ENCODE data around the gene BMP7.
"Not testable (repeated sequence)": the region's sequence is repeated elsewhere in the genome, so short reads cannot be mapped to it uniquely, and the experiment has no call there.

Gene BMP7

DNA sequence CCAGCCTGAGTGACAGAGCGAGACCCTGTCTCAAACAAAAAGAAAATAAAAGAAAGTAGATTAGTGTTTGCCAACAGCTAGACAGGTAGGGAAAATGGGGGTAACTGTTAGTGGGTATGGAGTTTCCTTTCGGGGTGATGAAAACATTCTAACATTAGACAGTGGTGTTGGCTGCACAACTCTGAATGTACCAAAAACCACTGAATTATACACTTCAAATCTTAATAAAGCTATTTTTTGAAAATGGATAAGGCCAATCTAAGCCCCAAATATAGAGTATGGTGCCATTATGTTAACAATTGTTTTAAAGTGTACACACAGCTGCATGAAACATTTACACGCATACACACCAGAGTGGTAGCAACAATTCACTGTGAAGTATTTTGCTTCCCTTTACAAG, 57.0 kb downstream of the BMP7 start:
- DNase-seq: no peak

DNA sequence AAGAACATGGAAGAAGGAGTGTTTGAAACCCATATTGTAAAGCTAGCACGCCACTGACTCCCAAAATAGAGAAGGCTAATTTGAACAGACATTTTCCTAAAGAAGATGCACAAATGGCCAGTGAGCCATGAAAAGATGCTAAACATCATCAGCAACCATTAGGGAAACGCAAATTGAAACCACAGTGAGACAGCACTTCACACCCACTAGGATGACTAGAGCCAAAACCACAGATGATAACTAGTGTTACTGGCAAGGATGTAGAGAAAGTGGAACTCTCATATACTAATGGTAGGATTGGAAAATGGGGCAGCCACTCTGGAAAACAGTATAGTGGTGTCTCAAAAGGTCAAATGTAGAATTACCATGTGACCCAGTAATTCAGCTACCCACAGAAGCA, 58.2 kb downstream of the BMP7 start:
- DNase-seq: no peak

GRCh38 chr20:57207251-57207650, 59.2 kb downstream of the BMP7 start:
- no peak for DNase-seq

DNA sequence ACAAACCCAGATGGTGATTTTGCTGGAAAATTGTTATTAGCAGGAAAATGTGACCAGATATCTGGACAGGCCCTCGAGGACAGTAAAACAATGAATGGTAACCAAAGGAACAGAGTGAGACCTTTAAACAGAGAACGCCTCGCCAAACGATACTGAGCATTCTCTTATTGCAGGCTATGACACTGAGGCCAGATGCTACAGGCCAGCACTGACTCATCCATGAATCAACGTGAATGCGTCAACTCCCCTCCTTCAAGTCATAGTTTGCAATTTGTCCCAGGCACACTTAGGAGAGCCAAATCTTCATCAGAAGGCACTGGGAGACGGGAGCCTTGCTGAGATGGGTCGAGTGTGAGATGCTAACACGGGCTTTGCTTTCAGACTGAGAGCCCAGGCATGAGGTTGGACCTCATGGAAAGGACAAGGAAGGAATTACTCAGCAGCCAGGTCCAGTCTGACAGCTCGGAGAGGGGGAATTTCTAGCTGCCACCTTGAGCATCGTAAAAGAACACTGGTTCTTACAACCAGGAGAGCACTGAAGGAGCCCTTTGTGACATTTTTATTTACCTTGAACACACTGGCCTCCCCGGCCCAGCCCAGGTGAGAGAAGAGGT, 60.7 kb downstream of the BMP7 start:
- no peak for DNase-seq

DNA sequence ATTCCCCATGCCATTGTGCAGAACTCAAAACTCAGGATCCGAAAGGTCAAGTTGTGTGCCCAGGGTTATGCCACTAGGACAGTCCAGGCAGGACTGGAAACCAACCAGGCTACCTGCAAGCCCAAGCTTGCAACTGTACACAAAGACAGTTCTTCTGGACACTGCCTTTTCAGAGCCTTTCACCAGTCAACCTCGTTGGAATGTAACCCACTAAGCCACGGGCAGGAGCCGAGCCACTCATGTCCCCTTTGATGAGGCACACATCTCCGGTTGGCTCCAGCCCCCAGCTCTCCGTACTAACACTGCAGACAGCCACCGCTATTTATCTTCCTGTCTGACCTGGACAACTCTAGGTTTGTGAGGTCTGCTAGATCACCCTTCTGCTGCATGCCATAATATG, 62.5 kb downstream of the BMP7 start:
- DNase-seq: no peak

DNA sequence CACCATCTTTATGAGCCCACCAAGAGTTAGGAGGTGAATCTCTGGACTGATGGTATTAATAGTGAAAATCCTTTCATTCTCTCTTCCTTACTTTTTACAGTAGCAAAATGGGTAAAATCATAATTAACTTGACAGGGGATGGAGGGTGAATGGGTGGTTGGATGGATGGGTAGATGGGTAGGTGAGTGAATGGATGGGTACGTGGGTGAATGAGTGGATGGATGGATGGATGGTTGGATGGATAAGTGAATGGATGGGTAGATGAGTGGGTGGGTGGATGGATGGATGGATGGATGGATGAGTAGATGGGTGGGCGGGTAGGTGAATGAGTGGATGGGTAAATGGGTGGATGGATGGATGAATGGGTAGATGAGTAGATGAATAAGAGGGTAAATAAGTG, 63.2 kb downstream of the BMP7 start:
- no peak for DNase-seq

DNA sequence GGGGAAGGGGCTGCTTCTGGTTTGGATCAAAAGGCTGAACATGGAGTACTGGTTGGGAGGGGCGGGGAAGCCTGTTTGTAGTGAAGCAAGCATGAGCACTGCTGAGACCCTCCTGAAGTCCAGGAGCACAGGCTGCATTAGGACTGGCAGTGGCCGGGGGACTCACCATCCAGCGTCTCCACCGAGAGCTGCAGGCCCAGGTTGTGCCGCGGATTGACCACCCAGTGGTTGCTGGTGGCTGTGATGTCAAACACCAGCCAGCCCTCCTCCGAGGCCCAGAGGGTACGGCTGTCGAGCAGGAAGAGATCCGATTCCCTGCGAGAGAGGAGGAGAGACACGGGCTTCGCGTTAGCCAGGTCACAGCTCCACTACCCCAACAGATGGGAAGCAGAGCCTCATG, 64.1 kb downstream of the BMP7 start:
- no peak for DNase-seq

GRCh38 chr20:57200882-57201695, 65.4 kb downstream of the BMP7 start:
- DNase-seq: no peak

DNA sequence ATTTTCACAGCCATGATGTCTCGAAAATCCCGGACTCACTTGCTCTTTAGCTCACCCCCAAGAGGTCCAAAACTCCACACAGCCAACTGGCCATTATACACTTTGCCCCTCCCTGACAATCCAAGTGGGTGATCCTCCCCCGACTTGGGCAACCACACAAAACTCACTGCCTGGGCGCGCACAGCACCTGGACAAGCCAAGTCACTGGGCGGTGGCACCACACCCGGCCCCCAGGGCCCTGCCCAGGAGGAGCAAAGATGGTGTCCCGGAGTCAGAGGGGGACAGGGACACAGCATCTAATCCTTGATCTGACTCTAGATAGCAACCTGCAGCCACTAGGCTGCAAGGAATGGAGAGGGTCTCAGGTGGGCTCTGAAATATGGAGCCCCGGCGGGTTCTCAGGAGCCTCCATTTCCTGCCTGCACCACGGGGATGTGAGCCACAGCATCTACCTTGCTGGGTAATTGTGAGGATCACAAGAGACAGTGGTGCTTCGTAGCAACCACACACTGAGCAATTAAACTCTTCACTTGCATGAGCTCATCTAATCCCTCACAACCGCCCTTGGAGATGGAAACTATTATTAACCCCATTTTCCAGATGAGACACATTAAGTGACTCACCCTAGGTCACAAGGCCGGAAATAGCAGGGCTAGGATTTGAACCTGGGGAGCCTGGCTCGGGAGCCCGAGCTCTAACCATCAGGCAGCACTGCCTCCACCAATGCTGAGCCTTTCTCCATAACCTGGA, 66.6 kb downstream of the BMP7 start:
- DNase-seq: no peak

- DNase-seq: no peak
Observed at GRCh38 chr20:57198132-57199072, 68.0 kb downstream of the BMP7 start.

DNA sequence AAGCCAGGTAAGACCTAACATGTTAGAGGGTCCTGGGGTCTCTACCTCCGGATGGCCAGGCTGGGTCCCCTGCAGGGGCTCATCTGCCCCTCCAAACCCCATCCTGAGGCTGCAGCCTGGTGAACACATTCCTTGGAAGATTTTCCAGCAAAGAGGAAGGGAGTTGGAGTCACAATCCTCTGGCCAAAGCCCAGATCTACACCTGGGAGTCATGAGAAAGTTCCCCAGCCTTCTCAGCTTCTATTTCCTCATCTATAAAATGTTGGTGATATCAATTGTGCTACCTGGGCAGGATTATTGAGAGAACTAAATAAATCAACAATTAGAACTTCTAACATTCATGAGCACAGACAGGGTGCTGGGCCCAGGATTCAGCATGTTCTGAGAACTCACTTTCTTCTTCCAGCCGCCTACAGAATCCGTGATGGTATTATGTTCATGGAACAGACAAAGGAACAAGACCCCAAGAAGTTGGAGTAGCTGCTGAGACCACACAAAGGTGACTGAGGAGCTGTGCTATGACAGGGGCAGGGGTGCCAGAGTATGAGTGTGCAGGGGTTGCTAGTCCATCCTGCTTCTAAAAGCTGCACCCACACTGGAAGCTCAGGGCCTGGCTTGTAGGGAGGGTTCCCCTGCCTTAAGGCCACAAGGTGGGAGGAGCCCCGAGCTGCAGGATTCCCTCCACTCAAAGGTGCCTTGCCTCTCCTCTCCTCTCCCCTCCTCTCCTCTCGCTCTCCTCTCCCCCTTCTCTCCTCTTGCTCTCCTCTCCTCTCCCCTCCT, 68.9 kb downstream of the BMP7 start:
- no peak for DNase-seq

DNA sequence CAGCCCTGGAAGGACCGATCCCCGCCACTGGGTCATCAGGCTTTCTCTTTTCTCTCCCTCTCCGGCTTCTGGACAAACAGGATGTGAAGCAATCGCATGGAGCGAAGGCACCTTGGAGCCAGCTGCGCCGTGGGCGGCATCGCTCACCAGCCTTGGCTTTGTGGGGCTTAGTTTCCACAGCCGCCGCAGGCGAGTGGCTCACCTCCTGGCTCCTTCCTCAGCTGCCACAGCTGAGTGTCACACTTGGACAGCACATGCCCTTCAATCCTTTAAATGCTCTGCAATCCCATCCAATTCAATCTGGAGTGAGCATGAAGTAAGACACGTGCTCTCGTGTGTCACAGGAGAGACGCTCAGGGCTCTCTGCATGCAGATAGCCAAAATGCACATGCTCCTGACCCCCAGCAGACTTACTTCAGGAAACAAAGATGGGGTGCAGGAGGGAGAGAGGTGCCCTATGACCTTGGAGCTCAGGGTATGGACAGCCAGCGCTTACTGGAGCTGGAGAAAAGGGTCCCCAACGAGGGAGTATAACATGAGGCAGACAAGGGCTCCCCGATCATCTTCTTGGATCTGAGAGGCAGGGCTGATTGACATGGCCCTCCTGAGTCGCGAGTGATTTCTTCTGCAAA, 70.9 kb downstream of the BMP7 start:
- DNase-seq: no peak

GRCh38 chr20:57195023-57195422, 71.4 kb downstream of the BMP7 start:
- no peak for DNase-seq

GRCh38 chr20:57194154-57194553, 72.3 kb downstream of the BMP7 start:
- no peak for DNase-seq

DNA sequence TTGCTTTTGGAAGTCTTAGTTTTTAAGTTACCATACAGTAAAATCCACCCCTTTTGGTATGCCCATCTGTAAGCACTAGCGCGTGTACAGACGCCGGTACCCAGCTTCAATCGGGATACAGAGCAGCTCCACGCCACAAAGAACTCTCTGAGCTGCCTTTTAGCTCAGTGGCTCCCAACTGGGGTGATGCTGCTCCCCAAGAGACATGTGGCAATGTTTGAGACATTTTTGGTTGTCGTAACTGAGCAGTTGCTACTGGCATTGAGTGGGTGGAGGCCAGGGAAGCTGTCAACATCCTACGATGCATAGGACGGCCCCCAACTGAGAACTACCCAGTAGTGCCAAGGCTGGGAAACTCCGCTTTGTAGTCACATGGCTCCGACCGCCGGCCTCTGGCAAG, 73.3 kb downstream of the BMP7 start:
- no peak for DNase-seq

DNA sequence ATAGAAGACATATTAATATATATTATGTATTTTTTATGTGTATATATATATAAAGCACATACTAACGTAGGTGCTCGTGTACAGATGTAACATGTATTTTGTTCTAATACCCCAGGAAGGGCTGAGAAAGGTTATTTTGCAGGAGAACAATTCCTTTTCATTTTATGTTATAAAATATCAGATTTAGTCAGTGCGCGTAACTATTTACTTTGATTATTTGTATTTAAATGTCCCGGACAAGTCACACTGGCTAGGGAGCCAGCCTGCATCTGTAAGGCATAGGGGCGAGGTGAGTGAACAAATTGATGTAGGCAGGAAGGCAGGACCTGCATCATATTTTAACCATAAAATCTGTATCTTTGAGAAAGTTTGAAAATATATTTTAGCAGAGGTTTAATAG, 74.1 kb downstream of the BMP7 start:
- DNase-seq: no peak

DNA sequence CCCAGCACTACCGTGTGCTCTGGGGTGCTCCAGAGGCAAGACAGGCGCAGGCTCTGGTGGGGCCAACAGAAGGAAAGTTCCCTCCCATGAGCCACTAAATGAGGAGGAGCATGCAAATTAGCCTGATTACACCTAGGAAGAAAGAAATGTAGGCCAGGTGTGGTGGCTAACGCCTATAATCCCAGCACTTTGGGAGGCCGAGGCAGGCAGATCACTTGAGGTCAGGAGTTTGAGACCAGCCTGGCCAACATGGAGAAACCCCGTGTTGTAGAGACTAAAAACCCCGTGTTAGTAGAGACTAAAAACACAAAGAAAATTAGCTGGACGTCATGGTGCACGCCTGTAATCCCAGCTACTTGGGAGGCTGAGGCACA, 75.2 kb downstream of the BMP7 start:
- DNase-seq: not testable (repeated sequence)

DNA sequence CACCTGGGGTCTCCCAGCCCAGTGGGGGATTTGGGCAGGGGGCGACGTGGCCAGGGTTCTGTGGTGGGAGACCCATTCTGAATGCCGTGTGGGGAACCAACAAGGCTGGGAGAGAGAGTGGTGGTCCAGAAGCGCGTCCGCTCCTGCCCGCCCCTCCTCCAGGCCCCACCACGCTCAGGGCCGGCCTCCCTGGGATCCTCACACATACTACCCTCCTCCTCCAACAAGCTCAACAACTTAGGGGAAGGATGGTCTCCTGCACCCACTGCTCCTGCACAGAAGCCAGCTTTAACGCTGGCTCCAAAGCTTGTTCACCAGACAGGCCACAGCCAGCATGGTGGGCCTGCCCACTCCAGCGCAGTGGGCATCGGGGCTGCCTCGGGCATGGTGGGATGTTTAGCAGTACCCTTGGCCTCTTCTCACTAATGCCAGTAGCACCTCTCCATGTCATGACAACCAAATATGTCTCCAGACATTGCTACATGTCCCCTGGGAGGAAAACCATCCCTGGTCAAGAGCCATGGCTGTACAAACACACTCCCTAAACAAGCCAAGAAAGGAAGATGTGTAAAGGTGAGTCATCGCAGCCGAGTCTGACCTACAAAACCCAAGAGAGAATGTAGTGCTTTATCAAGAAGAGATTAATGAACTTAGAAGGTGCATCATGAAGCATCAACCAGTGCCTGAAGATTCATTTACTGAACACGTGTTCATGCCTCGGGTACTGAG, 75.7 kb downstream of the BMP7 start:
- no peak for DNase-seq

GRCh38 chr20:57189713-57190112, 76.7 kb downstream of the BMP7 start:
- no peak for DNase-seq

- no peak for DNase-seq
Observed at GRCh38 chr20:57188576-57189079, 77.8 kb downstream of the BMP7 start.

DNA sequence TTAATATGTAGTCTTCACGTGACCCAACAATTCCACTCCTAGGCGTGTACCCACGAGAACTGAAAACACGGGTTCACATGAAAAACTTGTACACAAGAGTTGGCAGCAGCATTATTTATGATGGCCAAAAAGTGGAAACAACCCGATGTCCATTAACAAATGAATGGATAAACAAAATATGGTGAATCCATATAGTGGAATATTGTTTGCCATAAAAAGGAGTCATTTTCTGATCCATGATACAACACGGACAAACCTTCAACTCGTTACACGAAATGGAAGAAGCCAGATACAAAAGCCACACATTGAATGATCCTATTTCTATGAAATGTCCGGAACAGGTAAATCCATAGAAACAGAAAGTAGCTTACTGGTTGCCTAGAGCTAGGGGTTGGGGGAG, 78.4 kb downstream of the BMP7 start:
- DNase-seq: no peak

Data from activated CD4-positive, CD25-positive, alpha-beta regulatory T cell treated with anti-CD3 and anti-CD28 coated beads, Interleukin-2, amount 50 U/mL, for 72 hours (primary cell).